Endothelial cell of umbilical vein (primary cell): Measurements from ENCODE around the gene LMTK2.

ENCODE experiments used
- CTCF ChIP-seq, 2 donors: IDR thresholded peaks; 1 replicate in 1 of 2; 2 replicates in 1 of 2; pipeline ENCODE4 v1.5.1; 2011; ENCODE audit warnings: low read length in 2 of 2, mild to moderate bottlenecking in 2 of 2, moderate library complexity in 2 of 2, control low read depth in 1 of 2, inconsistent platforms in 1 of 2, low read depth in 1 of 2; ENCODE audit not compliant: insufficient read depth in 1 of 2; ENCODE audit errors: extremely low read depth in 1 of 2
- EZH2 ChIP-seq: IDR thresholded peaks from 2 replicates; pipeline ENCODE4 v1.6.1; 2012; ENCODE audit warnings: borderline replicate concordance, low read depth, mild to moderate bottlenecking, moderate library complexity, low read length, inconsistent platforms; ENCODE audit not compliant: severe bottlenecking
- FOS ChIP-seq: IDR thresholded peaks from 2 replicates; pipeline ENCODE4 v1.6.1; 2011; ENCODE audit warnings: mild to moderate bottlenecking, low read length, moderate library complexity, borderline replicate concordance; ENCODE audit not compliant: insufficient read depth
- JUN ChIP-seq: IDR thresholded peaks from 2 replicates; pipeline ENCODE4 v1.6.1; 2011; ENCODE audit warnings: borderline replicate concordance, low read depth; ENCODE audit not compliant: insufficient read length, insufficient read depth
- POLR2A ChIP-seq: IDR thresholded peaks from 2 replicates; pipeline ENCODE4 v1.6.1; 2012; ENCODE audit warnings: low read depth, mild to moderate bottlenecking, control low read depth, low read length
- POLR2AphosphoS5 ChIP-seq: IDR thresholded peaks from 2 replicates; pipeline ENCODE4 v1.6.1; 2012; ENCODE audit warnings: low read depth, mild to moderate bottlenecking, control low read depth, low read length, moderate library complexity; ENCODE audit not compliant: insufficient read depth

- TF ChIP-seq POLR2AphosphoS5: no peak
- TF ChIP-seq CTCF (IDR thresholded peaks at IDR 0.05; ENCODE audit: extremely low read depth in 1 of 2, insufficient read depth in 1 of 2, low read depth in 1 of 2, low read length in 2 of 2): no peak
- TF ChIP-seq POLR2A: no peak
- TF ChIP-seq EZH2: no peak
- TF ChIP-seq FOS: no peak
- no peak for TF ChIP-seq JUN
These were observed 16.5 kb upstream of the LMTK2 start for GRCh38 chr7:98090116-98090515.
